ENCODE measurements around the gene ZNF23.
"Not testable (repeated sequence)": the region's sequence is repeated elsewhere in the genome, so short reads cannot be mapped to it uniquely, and the experiment has no call there.

ZNF23 gene

GRCh38 chr16:71461686-71462648, at the start of gene ZNF23:
TSS of gene ZNF23 (minus strand) at chr16:71462247. CDS start at chr16:71456796, 5,451 bp downstream.
- H3K4me3 ChIP-seq (ENCODE audit: low read depth, low read length) = peak within 1 kb of the TSS; percentile 95
- DNase-seq (ENCODE audit: low read depth) = no peak

GRCh38 chr16:71507061-71507460, 45.0 kb upstream of the ZNF23 start:
- H3K4me3 ChIP-seq (ENCODE audit: low read depth, low read length) = no peak overlapping the region
- no peak for DNase-seq (ENCODE audit: low read depth)

DNA sequence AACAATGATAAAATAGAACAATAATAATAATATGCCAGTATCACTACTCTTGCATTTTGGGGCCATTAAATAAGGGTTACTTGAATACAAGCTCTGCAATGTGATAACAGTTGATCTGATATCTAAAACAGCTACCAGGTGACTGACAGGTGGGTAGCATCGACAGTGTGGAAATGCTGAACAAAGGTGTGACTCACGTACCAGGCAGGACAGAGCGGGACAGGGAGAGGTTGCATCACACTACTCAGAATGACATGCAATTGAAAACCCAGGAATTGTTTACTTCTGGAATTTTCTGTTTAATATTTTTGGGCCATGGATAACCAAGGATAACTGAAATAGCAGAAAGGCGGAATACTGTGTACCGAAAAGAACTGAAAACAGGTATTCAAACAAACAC, 42.9 kb upstream of the ZNF23 start:
- no peak for DNase-seq (ENCODE audit: low read depth)
- no peak overlapping the region for H3K4me3 ChIP-seq (ENCODE audit: low read depth, low read length)

GRCh38 chr16:71504051-71504450, 42.0 kb upstream of the ZNF23 start:
- H3K4me3 ChIP-seq (ENCODE audit: low read depth, low read length); DNase-seq (ENCODE audit: low read depth): not testable (repeated sequence)

DNA sequence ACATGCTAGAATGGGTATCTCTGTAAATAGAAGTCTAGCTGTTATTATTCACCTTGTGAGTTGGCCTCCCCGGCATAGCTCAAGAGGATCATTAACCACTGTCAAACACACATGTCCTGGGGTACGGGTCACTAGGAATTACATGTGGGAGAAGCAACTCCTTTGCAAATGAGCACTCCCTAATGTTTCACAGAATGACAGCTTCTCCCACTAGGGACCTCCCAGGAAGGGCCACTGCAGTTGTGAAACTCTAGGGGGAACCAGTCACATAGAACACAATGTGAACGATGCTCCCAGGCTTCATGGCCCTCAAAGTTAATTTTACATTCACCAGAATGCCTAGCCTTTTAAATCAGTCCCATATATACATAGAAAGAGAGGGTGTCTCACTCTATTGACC, 39.5 kb upstream of the ZNF23 start:
- H3K4me3 ChIP-seq (ENCODE audit: low read depth, low read length) = no peak overlapping the region
- DNase-seq (ENCODE audit: low read depth) = no peak

DNA sequence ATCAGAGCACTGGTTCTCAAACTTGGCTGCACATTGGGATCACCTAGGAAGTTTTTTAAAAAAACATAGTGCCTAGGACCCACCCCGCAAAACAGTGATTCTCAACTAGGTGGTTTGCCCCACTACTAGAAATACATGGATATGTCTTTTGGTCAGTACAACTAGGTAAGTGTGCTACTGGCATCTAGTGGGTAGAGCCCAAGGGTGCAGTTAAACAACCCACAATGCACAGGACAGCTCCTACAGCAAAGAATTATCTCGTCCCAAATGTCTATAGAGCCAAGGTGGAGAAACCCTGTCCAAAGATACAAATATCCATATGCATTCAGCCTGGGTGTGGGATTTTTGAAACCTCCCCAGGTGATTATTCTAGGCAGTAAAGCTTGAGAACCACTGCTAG, 38.9 kb upstream of the ZNF23 start:
- no peak for DNase-seq (ENCODE audit: low read depth)
- no peak overlapping the region for H3K4me3 ChIP-seq (ENCODE audit: low read depth, low read length)

DNA sequence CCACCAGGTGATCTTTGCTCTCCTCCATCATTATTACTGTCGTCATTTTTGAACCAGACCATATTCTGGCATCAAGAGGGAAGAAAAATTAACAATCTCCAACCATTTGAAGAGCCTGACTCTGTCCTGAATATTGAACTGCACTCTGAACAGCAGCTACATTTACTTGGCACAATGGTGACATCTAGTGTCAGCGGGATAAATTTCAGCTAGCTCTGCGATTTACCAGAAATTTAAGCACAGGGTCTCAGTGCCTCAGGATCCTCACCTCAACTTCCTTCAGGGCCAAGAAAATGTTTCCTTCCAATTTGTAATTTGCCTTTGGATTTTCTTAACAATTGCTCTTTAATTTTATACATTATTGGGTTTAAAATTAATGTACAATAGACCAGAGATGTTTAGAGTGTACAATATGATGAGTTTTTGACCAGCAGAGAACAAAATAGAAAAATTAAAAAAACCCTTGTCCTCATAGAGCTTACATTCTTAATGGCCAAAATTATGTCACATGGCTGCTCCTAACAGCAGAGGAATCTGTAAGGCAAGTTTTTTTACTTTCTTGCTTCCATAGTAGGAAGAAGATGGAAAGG, 37.8 kb upstream of the ZNF23 start:
- H3K4me3 ChIP-seq (ENCODE audit: low read depth, low read length) = no peak overlapping the region
- DNase-seq (ENCODE audit: low read depth) = no peak

- no peak for DNase-seq (ENCODE audit: low read depth)
- H3K4me3 ChIP-seq (ENCODE audit: low read depth, low read length) = no peak overlapping the region
Observed at GRCh38 chr16:71498031-71498430, 36.0 kb upstream of the ZNF23 start.

DNA sequence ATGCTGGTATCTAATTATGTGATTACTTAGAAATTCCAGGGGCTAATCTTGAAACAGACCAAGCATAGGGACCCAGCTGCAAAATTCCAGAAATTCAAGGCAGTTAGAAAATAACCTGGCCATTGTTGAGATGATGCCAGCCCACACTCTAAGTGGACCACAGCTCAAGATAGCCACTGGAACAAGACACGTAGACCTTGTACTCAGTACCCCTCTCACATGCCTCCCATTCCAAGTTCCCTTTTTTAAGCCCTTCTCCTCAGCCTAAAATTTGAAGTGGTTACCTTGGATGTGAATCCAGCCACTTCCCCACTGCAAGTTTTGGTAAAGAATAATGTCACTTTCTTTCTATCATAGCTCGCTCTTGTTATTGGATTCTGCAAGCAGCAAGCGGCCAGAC, 31.2 kb upstream of the ZNF23 start:
- DNase-seq (ENCODE audit: low read depth) = no peak
- H3K4me3 ChIP-seq (ENCODE audit: low read depth, low read length) = no peak overlapping the region

DNA sequence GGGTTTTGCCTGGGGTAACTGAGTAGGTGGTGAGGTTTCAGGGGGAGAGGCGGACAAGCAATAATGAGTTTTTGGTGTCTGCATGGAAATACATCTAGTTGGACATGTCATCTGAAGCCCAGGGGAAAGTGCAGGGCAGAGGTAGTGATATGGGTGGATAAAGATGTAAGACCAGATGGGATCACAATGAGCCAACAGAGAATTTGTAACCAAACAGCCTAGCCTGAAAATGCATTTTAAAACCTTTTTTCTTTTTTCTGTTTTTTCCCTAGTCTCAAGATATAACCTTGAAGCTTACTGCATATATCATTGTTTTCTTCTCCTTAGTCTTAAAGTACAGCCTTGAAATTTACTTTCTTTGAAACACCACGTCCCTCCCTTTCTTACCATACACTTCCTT, 30.7 kb upstream of the ZNF23 start:
- DNase-seq (ENCODE audit: low read depth) = no peak

GRCh38 chr16:71491054-71491453, 29.0 kb upstream of the ZNF23 start:
- no peak for DNase-seq (ENCODE audit: low read depth)
- no peak overlapping the region for H3K4me3 ChIP-seq (ENCODE audit: low read depth, low read length)

More for the DNA sequence above, 30.7 kb upstream of the ZNF23 start:
- no peak overlapping the region for H3K4me3 ChIP-seq (ENCODE audit: low read depth, low read length)

DNA sequence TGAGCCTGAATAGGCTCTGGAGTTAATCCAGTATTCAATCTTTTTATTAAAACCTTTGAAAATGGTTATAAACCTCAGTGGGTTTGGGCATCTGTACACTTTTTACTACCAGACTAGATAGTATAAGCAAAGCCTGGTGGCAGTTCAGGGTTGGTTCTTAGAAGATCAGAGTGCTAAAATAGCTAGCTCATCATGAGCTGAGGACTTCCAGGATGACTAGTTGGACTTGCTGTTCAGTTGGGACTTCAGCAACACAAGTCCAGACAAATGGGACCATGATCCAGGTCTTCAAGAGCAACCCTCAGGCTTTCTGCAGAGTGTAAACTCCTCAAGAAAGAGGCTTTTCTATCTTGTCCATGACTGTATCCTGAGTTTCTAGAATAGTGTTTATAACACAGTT, 28.3 kb upstream of the ZNF23 start:
- DNase-seq (ENCODE audit: low read depth) = no peak

DNA sequence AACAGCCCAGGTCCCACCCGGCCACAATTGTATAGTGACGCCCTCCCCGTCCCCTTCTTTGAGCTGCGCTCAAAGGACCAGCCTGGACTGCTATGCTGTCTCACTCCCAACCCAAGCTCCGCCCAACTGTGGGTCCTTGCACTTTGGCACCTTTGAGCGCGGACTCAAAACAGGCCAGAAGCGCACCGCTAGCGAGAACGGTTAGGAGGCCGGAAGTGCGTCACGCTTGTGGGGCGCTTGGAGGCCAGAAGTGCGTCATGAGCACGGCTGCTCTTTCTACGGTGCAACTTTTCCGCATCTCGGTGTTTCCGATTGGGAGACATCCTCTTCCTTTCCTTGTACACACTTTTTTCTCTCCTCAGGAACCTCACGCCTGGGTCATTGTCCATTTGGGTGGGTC, 27.1 kb upstream of the ZNF23 start, which contains the start of gene ZNF19:
Gene ZNF19 (minus strand): TSS at position 203 of the 400 bp plus-strand sequence. CDS start 7,210 bp downstream, outside the sequence.
- no peak for DNase-seq (ENCODE audit: low read depth)
- no peak within 1 kb of the TSS for H3K4me3 ChIP-seq (ENCODE audit: low read depth, low read length)

More for the DNA sequence above, 28.3 kb upstream of the ZNF23 start:
- no peak overlapping the region for H3K4me3 ChIP-seq (ENCODE audit: low read depth, low read length)

DNA sequence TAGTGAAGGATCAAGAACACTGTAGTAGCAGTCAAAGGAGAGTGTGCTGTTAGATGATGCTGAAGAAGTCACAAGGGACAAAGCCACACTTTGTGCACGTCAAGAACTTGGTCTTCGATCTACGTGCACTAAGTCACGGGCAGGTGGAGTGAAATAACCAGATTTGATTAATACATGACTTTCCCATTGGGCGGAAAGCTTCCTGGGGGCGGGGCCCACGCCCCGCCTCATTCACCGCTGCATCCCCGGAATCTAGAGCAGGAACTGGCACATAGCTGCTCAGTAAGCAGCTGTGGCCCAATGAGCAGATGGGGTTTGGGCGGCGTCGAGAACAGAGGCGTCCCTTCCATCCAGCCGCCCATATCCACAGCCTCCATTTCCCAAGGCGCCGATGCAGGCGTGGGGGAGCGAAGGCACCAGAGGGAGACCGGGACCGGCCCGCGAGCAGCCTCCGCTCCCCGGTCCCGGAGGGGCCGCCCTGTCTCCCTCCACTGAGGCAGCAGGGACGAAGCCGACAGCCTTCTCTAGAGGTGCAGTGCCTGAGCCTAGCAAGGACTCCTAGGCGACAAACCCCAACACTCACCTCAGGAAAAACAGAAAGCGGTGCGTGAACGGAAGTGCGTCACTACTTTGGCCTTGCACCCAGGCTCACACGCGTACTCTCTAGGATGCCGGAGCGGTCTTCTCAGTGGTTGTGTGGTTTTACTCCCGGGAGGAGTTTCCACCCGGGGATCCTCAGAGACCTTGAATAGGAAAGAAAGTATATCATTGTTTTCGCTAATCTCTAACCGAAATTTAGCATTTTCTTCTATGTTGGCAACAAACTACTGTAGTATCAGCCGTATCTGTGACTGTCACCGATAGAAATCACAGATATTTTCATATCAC, 22.2 kb upstream of the ZNF23 start:
- DNase-seq (ENCODE audit: low read depth) = peak; percentile 89
- peak overlapping the region; percentile 93 for H3K4me3 ChIP-seq (ENCODE audit: low read depth, low read length)

DNA sequence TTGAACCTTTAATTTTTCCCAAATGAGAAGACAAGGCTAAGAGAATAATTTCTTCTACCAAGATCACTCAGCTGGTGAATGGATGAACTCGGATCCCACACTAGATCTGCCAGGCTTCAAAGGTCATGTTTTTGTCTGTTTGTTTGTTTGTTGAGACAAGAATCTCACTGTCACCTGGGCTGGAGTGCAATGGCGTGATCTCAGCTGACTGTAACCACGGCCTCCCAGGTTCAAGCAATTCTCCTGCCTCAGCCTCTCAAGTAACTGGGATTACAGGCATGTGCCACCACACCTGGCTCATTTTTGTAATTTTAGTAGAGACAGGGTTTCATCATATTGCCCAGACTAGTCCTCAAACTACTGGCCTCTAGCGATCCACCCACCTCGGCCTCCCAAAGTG, 20.5 kb upstream of the ZNF23 start:
- no peak for DNase-seq (ENCODE audit: low read depth)
- no peak overlapping the region for H3K4me3 ChIP-seq (ENCODE audit: low read depth, low read length)

DNA sequence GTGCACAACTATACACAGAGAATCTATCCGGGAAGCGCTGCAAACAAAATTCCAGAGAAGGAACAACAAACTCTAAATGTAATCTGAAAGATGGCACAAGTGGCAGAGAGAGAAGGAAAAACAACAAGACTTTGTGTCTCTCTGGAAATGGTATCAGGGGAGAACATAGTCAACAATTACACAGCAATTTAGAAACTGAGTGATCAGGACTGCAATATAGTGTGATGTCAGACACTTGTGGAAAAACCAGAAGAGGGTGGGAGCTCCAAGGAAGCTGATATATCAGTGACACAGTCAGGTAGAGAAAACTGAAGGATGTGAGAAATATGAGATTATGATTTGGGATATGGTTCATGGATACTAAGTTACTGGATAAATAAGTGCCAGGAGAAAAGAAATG, 18.9 kb upstream of the ZNF23 start:
- DNase-seq (ENCODE audit: low read depth) = no peak
- H3K4me3 ChIP-seq (ENCODE audit: low read depth, low read length) = no peak overlapping the region

DNA sequence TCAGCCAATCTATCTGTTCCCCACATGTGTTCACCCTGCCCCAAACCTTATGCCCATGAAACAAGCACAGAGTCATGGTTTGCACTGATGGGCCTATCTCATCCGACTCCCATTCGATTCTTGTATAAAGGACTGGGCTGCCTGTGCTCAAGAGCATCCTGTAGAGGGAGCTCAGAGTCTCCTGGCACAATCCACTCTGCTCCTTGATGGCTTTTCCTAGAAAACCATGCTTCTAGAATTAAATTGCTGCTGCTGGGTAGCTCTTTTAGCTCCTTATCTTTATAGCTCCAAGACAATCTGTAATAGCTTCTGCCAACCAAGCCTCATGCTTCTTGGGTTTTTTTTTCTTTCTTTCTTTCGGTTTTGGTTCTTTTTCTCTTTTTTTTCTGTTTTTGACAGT, 17.4 kb upstream of the ZNF23 start:
- DNase-seq (ENCODE audit: low read depth) = no peak
- no peak overlapping the region for H3K4me3 ChIP-seq (ENCODE audit: low read depth, low read length)

GRCh38 chr16:71476457-71477124, 14.5 kb upstream of the ZNF23 start:
- H3K4me3 ChIP-seq (ENCODE audit: low read depth, low read length) = no peak overlapping the region
- DNase-seq (ENCODE audit: low read depth) = no peak

DNA sequence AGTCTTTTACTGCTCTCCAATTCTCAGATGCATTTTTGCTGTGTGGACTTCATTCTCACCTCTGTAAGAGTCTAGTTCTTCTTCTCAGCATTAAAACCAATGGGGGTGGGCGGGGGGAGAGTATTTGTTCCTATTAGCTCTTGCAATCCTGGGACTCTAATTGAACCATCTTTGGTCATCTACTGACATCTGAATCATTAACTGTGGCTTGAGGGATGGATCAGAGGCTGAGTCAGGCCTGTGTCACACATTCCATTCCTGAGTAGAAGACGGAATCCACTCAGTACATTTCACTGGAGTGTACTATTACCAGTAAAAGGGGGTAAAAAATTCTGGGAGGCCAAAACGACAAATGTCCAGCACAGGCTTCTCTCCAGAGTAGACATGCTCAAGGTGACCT, 12.8 kb upstream of the ZNF23 start:
- peak; percentile 85 for DNase-seq (ENCODE audit: low read depth)
- no peak overlapping the region for H3K4me3 ChIP-seq (ENCODE audit: low read depth, low read length)
